WTC11 (cell line): ENCODE results near the gene TMEM120B. TPM values are rescaled to one million over a fixed set of nuclear protein-coding genes. Genes with fewer than 3 reads are reported as not detected.

ENCODE experiments used
- CBFB ChIP-seq: sonication (generic); formaldehyde crosslinking; IDR thresholded peaks from 2 replicates; pipeline ENCODE4 v1.8.1; 2022; ENCODE audit warnings: mild to moderate bottlenecking, low read depth, missing genetic modification reagents
- FOXP1 ChIP-seq: sonication (generic); formaldehyde crosslinking; IDR thresholded peaks from 2 replicates; pipeline ENCODE4 v1.8.0; 2022; ENCODE audit warnings: missing genetic modification reagents, mild to moderate bottlenecking, moderate library complexity, borderline replicate concordance
- GABPB1 ChIP-seq: sonication (generic); formaldehyde crosslinking; IDR thresholded peaks from 2 replicates; pipeline ENCODE4 v1.8.1; 2023; ENCODE audit warnings: mild to moderate bottlenecking, missing genetic modification reagents
- GRHL2 ChIP-seq: fragments of 250-450 bp; sonication (Bioruptor Pico); IDR thresholded peaks from 2 replicates; pipeline ENCODE4 v1.8.0; 2022; ENCODE audit warnings: mild to moderate bottlenecking, moderate library complexity; ENCODE audit not compliant: insufficient replicate concordance, severe bottlenecking
- SP1 ChIP-seq: sonication (generic); formaldehyde crosslinking; conservative IDR thresholded peaks from 2 replicates; pipeline ENCODE4 v1.8.1; 2022; ENCODE audit warnings: missing genetic modification reagents
- ZNF121 ChIP-seq: sonication (generic); formaldehyde crosslinking; IDR thresholded peaks from 2 replicates; pipeline ENCODE4 v1.8.0; 2023; ENCODE audit warnings: missing genetic modification reagents
- ZNF138 ChIP-seq: sonication (generic); formaldehyde crosslinking; conservative IDR thresholded peaks from 2 replicates; pipeline ENCODE4 v1.8.1; 2022; ENCODE audit warnings: mild to moderate bottlenecking, moderate library complexity, missing genetic modification reagents
- ZNF396 ChIP-seq: fragments of 250-450 bp; sonication (Bioruptor Pico); IDR thresholded peaks from 2 replicates; pipeline ENCODE4 v1.8.0; 2021; ENCODE audit warnings: mild to moderate bottlenecking, moderate library complexity, borderline replicate concordance
- ZNF416 ChIP-seq: fragments of 250-450 bp; sonication (Bioruptor Pico); IDR thresholded peaks from 2 replicates; pipeline ENCODE4 v1.9.0; 2021; ENCODE audit warnings: mild to moderate bottlenecking, inconsistent platforms
- total RNA-seq: library from RNA; stranded (reverse); gene quantifications from 3 replicates; pipeline ENCODE4 v1.2.3, GENCODE V29; 2021
- TF ChIP-seq, protein P1 (sequence below): sonication (generic); formaldehyde crosslinking; IDR thresholded peaks from 2 replicates; pipeline ENCODE4 v1.8.0; 2022; ENCODE audit warnings: mild to moderate bottlenecking, missing genetic modification reagents
- TF ChIP-seq, protein P2 (sequence below): sonication (generic); formaldehyde crosslinking; IDR thresholded peaks from 2 replicates; pipeline ENCODE4 v1.8.1; 2023; ENCODE audit warnings: mild to moderate bottlenecking, missing genetic modification reagents, borderline replicate concordance
- TF ChIP-seq, protein P3 (sequence below): sonication (generic); formaldehyde crosslinking; IDR thresholded peaks from 2 replicates; pipeline ENCODE4 v1.8.1; 2022; ENCODE audit warnings: missing genetic modification reagents, borderline replicate concordance
- TF ChIP-seq, protein P4 (sequence below): sonication (generic); formaldehyde crosslinking; IDR thresholded peaks from 2 replicates; pipeline ENCODE4 v1.8.1; 2022; ENCODE audit warnings: low read depth, missing genetic modification reagents, borderline replicate concordance
- TF ChIP-seq, protein P5 (sequence below): sonication (generic); formaldehyde crosslinking; IDR thresholded peaks from 2 replicates; pipeline ENCODE4 v1.8.0; 2022; ENCODE audit warnings: mild to moderate bottlenecking, missing genetic modification reagents
- TF ChIP-seq, protein P6 (sequence below): sonication (generic); formaldehyde crosslinking; IDR thresholded peaks from 2 replicates; pipeline ENCODE4 v1.8.0; 2022; ENCODE audit warnings: mild to moderate bottlenecking, missing genetic modification reagents

TMEM120B gene
- total RNA-seq, 1 experiment from 2014 or later, result 36.9 TPM

DNA sequence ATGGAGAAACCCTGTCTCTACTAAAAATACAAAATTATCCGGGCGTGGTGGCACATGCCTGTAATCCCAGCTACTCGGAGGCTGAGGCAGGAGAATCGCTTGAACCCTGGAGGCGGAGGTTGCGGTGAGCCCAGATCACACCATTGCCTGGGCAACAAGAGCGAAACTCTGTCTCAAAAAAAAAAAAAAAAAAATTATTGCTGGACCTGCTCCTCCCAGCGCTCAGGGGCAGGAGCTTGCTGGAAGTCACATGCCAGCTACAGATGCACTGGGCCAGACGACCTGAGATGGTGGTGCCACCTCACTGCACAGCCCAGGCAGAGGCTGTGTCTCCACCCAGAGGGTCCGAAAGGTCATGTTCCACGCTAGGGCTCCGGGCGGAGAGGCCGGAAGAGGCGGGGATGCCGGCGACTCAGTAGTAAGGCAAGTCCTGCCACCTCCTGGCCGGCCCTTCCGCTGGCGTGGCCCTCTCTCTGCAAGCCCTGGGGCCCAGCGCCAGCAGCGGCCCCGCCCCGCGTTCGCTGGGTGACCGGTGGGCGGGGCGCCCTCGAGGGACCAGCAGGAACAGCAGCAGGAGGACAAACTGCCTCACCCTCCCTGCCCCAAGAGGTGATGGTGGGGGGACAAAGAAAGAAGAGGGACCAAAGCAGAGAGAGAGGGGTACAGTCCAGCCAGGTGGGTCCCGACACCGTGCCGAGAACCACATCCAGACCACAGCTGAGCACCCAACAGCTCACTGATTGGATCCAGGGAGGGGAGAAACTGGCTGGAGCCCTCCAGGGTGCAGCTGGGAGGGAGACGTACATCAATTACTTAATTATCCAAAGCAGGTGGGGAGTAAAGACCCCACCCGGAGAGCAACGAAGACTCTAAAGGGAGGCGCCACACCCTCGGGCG, 84.6 kb downstream of the TMEM120B start (continued):
- TF ChIP-seq, protein P1, sequence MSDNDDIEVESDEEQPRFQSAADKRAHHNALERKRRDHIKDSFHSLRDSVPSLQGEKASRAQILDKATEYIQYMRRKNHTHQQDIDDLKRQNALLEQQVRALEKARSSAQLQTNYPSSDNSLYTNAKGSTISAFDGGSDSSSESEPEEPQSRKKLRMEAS, result peak; percentile 68; the same call in 1 of the 2 replicates
- TF ChIP-seq CBFB (CRISPR knock-in tag), result no peak
- TF ChIP-seq ZNF121 (CRISPR knock-in tag), result peak; percentile 80; the same call in 1 of the 2 replicates
- TF ChIP-seq, protein P2, sequence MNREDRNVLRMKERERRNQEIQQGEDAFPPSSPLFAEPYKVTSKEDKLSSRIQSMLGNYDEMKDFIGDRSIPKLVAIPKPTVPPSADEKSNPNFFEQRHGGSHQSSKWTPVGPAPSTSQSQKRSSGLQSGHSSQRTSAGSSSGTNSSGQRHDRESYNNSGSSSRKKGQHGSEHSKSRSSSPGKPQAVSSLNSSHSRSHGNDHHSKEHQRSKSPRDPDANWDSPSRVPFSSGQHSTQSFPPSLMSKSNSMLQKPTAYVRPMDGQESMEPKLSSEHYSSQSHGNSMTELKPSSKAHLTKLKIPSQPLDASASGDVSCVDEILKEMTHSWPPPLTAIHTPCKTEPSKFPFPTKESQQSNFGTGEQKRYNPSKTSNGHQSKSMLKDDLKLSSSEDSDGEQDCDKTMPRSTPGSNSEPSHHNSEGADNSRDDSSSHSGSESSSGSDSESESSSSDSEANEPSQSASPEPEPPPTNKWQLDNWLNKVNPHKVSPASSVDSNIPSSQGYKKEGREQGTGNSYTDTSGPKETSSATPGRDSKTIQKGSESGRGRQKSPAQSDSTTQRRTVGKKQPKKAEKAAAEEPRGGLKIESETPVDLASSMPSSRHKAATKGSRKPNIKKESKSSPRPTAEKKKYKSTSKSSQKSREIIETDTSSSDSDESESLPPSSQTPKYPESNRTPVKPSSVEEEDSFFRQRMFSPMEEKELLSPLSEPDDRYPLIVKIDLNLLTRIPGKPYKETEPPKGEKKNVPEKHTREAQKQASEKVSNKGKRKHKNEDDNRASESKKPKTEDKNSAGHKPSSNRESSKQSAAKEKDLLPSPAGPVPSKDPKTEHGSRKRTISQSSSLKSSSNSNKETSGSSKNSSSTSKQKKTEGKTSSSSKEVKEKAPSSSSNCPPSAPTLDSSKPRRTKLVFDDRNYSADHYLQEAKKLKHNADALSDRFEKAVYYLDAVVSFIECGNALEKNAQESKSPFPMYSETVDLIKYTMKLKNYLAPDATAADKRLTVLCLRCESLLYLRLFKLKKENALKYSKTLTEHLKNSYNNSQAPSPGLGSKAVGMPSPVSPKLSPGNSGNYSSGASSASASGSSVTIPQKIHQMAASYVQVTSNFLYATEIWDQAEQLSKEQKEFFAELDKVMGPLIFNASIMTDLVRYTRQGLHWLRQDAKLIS (CRISPR knock-in tag), result peak; percentile 56; the same call in 1 of the 2 replicates
- TF ChIP-seq, protein P3, sequence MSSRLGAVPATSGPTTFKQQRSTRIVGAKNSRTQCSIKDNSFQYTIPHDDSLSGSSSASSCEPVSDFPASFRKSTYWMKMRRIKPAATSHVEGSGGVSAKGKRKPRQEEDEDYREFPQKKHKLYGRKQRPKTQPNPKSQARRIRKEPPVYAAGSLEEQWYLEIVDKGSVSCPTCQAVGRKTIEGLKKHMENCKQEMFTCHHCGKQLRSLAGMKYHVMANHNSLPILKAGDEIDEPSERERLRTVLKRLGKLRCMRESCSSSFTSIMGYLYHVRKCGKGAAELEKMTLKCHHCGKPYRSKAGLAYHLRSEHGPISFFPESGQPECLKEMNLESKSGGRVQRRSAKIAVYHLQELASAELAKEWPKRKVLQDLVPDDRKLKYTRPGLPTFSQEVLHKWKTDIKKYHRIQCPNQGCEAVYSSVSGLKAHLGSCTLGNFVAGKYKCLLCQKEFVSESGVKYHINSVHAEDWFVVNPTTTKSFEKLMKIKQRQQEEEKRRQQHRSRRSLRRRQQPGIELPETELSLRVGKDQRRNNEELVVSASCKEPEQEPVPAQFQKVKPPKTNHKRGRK (CRISPR knock-in tag), result no peak
- TF ChIP-seq ZNF416 (CRISPR knock-in tag), result 0 out of 2 replicates have a peak, but pooled peaks have one; percentile 3
- peak; percentile 79 for TF ChIP-seq SP1 (CRISPR knock-in tag)
- TF ChIP-seq, protein P4, sequence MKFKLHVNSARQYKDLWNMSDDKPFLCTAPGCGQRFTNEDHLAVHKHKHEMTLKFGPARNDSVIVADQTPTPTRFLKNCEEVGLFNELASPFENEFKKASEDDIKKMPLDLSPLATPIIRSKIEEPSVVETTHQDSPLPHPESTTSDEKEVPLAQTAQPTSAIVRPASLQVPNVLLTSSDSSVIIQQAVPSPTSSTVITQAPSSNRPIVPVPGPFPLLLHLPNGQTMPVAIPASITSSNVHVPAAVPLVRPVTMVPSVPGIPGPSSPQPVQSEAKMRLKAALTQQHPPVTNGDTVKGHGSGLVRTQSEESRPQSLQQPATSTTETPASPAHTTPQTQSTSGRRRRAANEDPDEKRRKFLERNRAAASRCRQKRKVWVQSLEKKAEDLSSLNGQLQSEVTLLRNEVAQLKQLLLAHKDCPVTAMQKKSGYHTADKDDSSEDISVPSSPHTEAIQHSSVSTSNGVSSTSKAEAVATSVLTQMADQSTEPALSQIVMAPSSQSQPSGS (CRISPR knock-in tag), result no peak
- TF ChIP-seq GABPB1, result peak; percentile 60
- TF ChIP-seq, protein P5, sequence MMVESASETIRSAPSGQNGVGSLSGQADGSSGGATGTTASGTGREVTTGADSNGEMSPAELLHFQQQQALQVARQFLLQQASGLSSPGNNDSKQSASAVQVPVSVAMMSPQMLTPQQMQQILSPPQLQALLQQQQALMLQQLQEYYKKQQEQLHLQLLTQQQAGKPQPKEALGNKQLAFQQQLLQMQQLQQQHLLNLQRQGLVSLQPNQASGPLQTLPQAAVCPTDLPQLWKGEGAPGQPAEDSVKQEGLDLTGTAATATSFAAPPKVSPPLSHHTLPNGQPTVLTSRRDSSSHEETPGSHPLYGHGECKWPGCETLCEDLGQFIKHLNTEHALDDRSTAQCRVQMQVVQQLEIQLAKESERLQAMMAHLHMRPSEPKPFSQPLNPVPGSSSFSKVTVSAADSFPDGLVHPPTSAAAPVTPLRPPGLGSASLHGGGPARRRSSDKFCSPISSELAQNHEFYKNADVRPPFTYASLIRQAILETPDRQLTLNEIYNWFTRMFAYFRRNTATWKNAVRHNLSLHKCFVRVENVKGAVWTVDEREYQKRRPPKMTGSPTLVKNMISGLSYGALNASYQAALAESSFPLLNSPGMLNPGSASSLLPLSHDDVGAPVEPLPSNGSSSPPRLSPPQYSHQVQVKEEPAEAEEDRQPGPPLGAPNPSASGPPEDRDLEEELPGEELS (CRISPR knock-in tag), result 0 out of 2 replicates have a peak, but pooled peaks have one; percentile 32
- TF ChIP-seq GRHL2, result no peak
- TF ChIP-seq ZNF138 (CRISPR knock-in tag), result no peak
- no peak for TF ChIP-seq FOXP1
- no peak for TF ChIP-seq ZNF396 (CRISPR knock-in tag)
- TF ChIP-seq, protein P6, sequence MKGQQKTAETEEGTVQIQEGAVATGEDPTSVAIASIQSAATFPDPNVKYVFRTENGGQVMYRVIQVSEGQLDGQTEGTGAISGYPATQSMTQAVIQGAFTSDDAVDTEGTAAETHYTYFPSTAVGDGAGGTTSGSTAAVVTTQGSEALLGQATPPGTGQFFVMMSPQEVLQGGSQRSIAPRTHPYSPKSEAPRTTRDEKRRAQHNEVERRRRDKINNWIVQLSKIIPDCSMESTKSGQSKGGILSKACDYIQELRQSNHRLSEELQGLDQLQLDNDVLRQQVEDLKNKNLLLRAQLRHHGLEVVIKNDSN, result 0 out of 2 replicates have a peak, but pooled peaks have one; percentile 28
